ENCODE results near the gene RASA3. TPM values are rescaled to one million over a fixed set of nuclear protein-coding genes. Genes with fewer than 3 reads are reported as not detected.

Gene RASA3
- total RNA-seq, 5 donors from 2014 or later (not counting 1 experiment from before 2014, with no cell fraction given), result 223 to 267 (median 238) TPM

- POLR2A ChIA-PET, result no interaction called here
- Mint-ChIP-seq H3K27me3 (no peaks in the 10 kb centered on the region), H3K9me3 (peaks cover 0 to 3% (median 0%) of the 10 kb centered on the region in 3 donors), H3K4me3 (peak overlapping the region; percentile 14 to 74 (median 31)), H3K4me1 (peaks cover 81 to 88% (median 86%) of the 10 kb centered on the region in 3 donors), H3K36me3 (peaks cover 33% of the 10 kb centered on the region), H3K27ac (peak overlapping the region; percentile 68 to 90)
- peaks cover 0 to 63% of the 10 kb centered on the region in 2 donors for H3K36me3 ChIP-seq (ENCODE audit: control insufficient read depth in 2 of 2, extremely low read depth in 1 of 2, insufficient read depth in 1 of 2, low read length in 1 of 2)
- no peak for ATAC-seq (replicated peaks in 1 of 4)
- no peaks in the 10 kb centered on the region for H3K27me3 ChIP-seq (replicated peaks in 1 of 2; ENCODE audit: control insufficient read depth in 2 of 2, extremely low read depth in 1 of 2, insufficient read depth in 2 of 2, low read length in 1 of 2)
- DNase-seq, result no peak
- peaks cover 50 to 96% of the 10 kb centered on the region in 2 experiments for H3K4me1 ChIP-seq (ENCODE audit: control insufficient read depth in 1 of 2, extremely low read depth in 1 of 2, insufficient read depth in 2 of 2, low read length in 2 of 2)
- no peaks in the 10 kb centered on the region for H3K9me3 ChIP-seq
- no peak overlapping the region for H3K27ac ChIP-seq (ENCODE audit: low read length)
- 81% methylated on average over 12 of the region's 17 CpGs for WGBS (ENCODE audit: insufficient coverage)
- H3K4me3 ChIP-seq (ENCODE audit: control insufficient read depth in 1 of 2, extremely low read depth in 1 of 2, low read length in 1 of 2), result peak overlapping the region in 1 of 2 donors; percentile 27
- CTCF ChIA-PET, result no interaction called here
Measured at GRCh38 chr13:114123448-114123847, 9.0 kb downstream of the RASA3 start.

GRCh38 chr13:114122591-114123211 is 9.7 kb downstream of the RASA3 start:
- Histone ChIP-seq H3K27ac (ENCODE audit: low read length) (no peak overlapping the region), H3K4me3 (ENCODE audit: control insufficient read depth in 1 of 2, extremely low read depth in 1 of 2, low read length in 1 of 2) (no peak overlapping the region), H3K27me3 (replicated peaks in 1 of 2; ENCODE audit: control insufficient read depth in 2 of 2, extremely low read depth in 1 of 2, insufficient read depth in 2 of 2, low read length in 1 of 2) (no peaks in the 10 kb centered on the region), H3K9me3 (no peaks in the 10 kb centered on the region), H3K36me3 (ENCODE audit: control insufficient read depth in 2 of 2, extremely low read depth in 1 of 2, insufficient read depth in 1 of 2, low read length in 1 of 2) (peaks cover 0 to 56% of the 10 kb centered on the region in 2 donors), H3K4me1 (ENCODE audit: control insufficient read depth in 1 of 2, extremely low read depth in 1 of 2, insufficient read depth in 2 of 2, low read length in 2 of 2) (peaks cover 46 to 96% of the 10 kb centered on the region in 2 experiments)
- H3K9me3 Mint-ChIP-seq, result peaks cover 0 to 3% (median 0%) of the 10 kb centered on the region in 3 donors
- DNase-seq (no peak), ATAC-seq (replicated peaks in 1 of 4) (no peak)
- peaks cover 30% of the 10 kb centered on the region for H3K36me3 Mint-ChIP-seq
- POLR2A ChIA-PET, result no interaction called here
- H3K27me3 Mint-ChIP-seq, result no peaks in the 10 kb centered on the region
- peaks cover 81 to 88% (median 86%) of the 10 kb centered on the region in 3 donors for H3K4me1 Mint-ChIP-seq
- peak overlapping the region; percentile 68 to 84 for H3K27ac Mint-ChIP-seq
- WGBS (ENCODE audit: insufficient coverage), result 91% methylated on average over 14 of the region's 26 CpGs
- CTCF ChIA-PET, result no interaction called here
- peak overlapping the region; percentile 14 to 74 (median 31) for H3K4me3 Mint-ChIP-seq

GRCh38 chr13:114122127-114122511 is 10.3 kb downstream of the RASA3 start:
- DNase-seq (no peak), ATAC-seq (replicated peaks in 1 of 4) (no peak)
- Histone ChIP-seq H3K4me1 (ENCODE audit: control insufficient read depth in 1 of 2, extremely low read depth in 1 of 2, insufficient read depth in 2 of 2, low read length in 2 of 2) (peaks cover 40 to 96% of the 10 kb centered on the region in 2 experiments), H3K36me3 (ENCODE audit: control insufficient read depth in 2 of 2, extremely low read depth in 1 of 2, insufficient read depth in 1 of 2, low read length in 1 of 2) (peaks cover 0 to 50% of the 10 kb centered on the region in 2 donors), H3K9me3 (no peaks in the 10 kb centered on the region), H3K27me3 (replicated peaks in 1 of 2; ENCODE audit: control insufficient read depth in 2 of 2, extremely low read depth in 1 of 2, insufficient read depth in 2 of 2, low read length in 1 of 2) (no peaks in the 10 kb centered on the region), H3K27ac (ENCODE audit: low read length) (peak overlapping the region; percentile 23), H3K4me3 (ENCODE audit: control insufficient read depth in 1 of 2, extremely low read depth in 1 of 2, low read length in 1 of 2) (no peak overlapping the region)
- Mint-ChIP-seq H3K9me3 (peaks cover 0 to 3% (median 0%) of the 10 kb centered on the region in 3 donors), H3K4me1 (peaks cover 77 to 87% (median 85%) of the 10 kb centered on the region in 3 donors), H3K27ac (peak overlapping the region; percentile 81 to 99), H3K4me3 (peak overlapping the region; percentile 39 to 74 (median 60)), H3K27me3 (no peaks in the 10 kb centered on the region), H3K36me3 (peaks cover 32% of the 10 kb centered on the region)
- ChIA-PET CTCF (no interaction called here), POLR2A (no interaction called here)
- 100% methylated on average over 4 of the region's 11 CpGs for WGBS (ENCODE audit: insufficient coverage)

- peaks cover 0 to 47% of the 10 kb centered on the region in 2 donors for H3K36me3 ChIP-seq (ENCODE audit: control insufficient read depth in 2 of 2, extremely low read depth in 1 of 2, insufficient read depth in 1 of 2, low read length in 1 of 2)
- peak overlapping the region; percentile 23 for H3K27ac ChIP-seq (ENCODE audit: low read length)
- ChIA-PET POLR2A (no interaction called here), CTCF (no interaction called here)
- no peaks in the 10 kb centered on the region for H3K9me3 ChIP-seq
- H3K27me3 Mint-ChIP-seq, result no peaks in the 10 kb centered on the region
- peak overlapping the region; percentile 39 to 74 (median 60) for H3K4me3 Mint-ChIP-seq
- no peak overlapping the region for H3K4me3 ChIP-seq (ENCODE audit: control insufficient read depth in 1 of 2, extremely low read depth in 1 of 2, low read length in 1 of 2)
- H3K27ac Mint-ChIP-seq, result peak overlapping the region; percentile 81 to 99
- no peak for ATAC-seq (replicated peaks in 1 of 4)
- H3K36me3 Mint-ChIP-seq, result peaks cover 28% of the 10 kb centered on the region
- H3K9me3 Mint-ChIP-seq, result peaks cover 0 to 3% (median 0%) of the 10 kb centered on the region in 3 donors
- no peaks in the 10 kb centered on the region for H3K27me3 ChIP-seq (replicated peaks in 1 of 2; ENCODE audit: control insufficient read depth in 2 of 2, extremely low read depth in 1 of 2, insufficient read depth in 2 of 2, low read length in 1 of 2)
- 91% methylated on average over 17 of the region's 24 CpGs for WGBS (ENCODE audit: insufficient coverage)
- H3K4me1 Mint-ChIP-seq, result peaks cover 72 to 84% (median 81%) of the 10 kb centered on the region in 3 donors
- no peak for DNase-seq
- H3K4me1 ChIP-seq (ENCODE audit: control insufficient read depth in 1 of 2, extremely low read depth in 1 of 2, insufficient read depth in 2 of 2, low read length in 2 of 2), result peaks cover 35 to 94% of the 10 kb centered on the region in 2 experiments
Measured at GRCh38 chr13:114121496-114122126, 10.8 kb downstream of the RASA3 start.

- no peaks in the 10 kb centered on the region for H3K27me3 ChIP-seq (replicated peaks in 1 of 2; ENCODE audit: control insufficient read depth in 2 of 2, extremely low read depth in 1 of 2, insufficient read depth in 2 of 2, low read length in 1 of 2)
- WGBS (ENCODE audit: insufficient coverage), result 94% methylated on average over 9 of the region's 12 CpGs
- DNase-seq, result no peak
- ATAC-seq (replicated peaks in 1 of 4), result no peak
- H3K36me3 Mint-ChIP-seq, result peaks cover 23% of the 10 kb centered on the region
- peaks cover 66 to 82% (median 77%) of the 10 kb centered on the region in 3 donors for H3K4me1 Mint-ChIP-seq
- peaks cover under 1 to 50% of the 10 kb centered on the region in 2 donors for H3K36me3 ChIP-seq (ENCODE audit: control insufficient read depth in 2 of 2, extremely low read depth in 1 of 2, insufficient read depth in 1 of 2, low read length in 1 of 2)
- CTCF ChIA-PET, result no interaction called here
- H3K9me3 Mint-ChIP-seq, result peaks cover 0 to 3% (median 0%) of the 10 kb centered on the region in 3 donors
- peak overlapping the region; percentile 74 to 81 (median 78) for H3K4me3 Mint-ChIP-seq
- peak overlapping the region; percentile 99 for H3K27ac Mint-ChIP-seq
- H3K4me3 ChIP-seq (ENCODE audit: control insufficient read depth in 1 of 2, extremely low read depth in 1 of 2, low read length in 1 of 2), result no peak overlapping the region
- POLR2A ChIA-PET, result no interaction called here
- peak overlapping the region; percentile 63 for H3K27ac ChIP-seq (ENCODE audit: low read length)
- H3K27me3 Mint-ChIP-seq, result no peaks in the 10 kb centered on the region
- no peaks in the 10 kb centered on the region for H3K9me3 ChIP-seq
- H3K4me1 ChIP-seq (ENCODE audit: control insufficient read depth in 1 of 2, extremely low read depth in 1 of 2, insufficient read depth in 2 of 2, low read length in 2 of 2), result peaks cover 31 to 94% of the 10 kb centered on the region in 2 experiments
Measured at GRCh38 chr13:114121031-114121430, 11.4 kb downstream of the RASA3 start.

- Histone ChIP-seq H3K4me3 (ENCODE audit: control insufficient read depth in 1 of 2, extremely low read depth in 1 of 2, low read length in 1 of 2) (no peak overlapping the region), H3K36me3 (ENCODE audit: control insufficient read depth in 2 of 2, extremely low read depth in 1 of 2, insufficient read depth in 1 of 2, low read length in 1 of 2) (peaks cover 5 to 55% of the 10 kb centered on the region in 2 donors), H3K9me3 (no peaks in the 10 kb centered on the region), H3K27me3 (replicated peaks in 1 of 2; ENCODE audit: control insufficient read depth in 2 of 2, extremely low read depth in 1 of 2, insufficient read depth in 2 of 2, low read length in 1 of 2) (no peaks in the 10 kb centered on the region), H3K4me1 (ENCODE audit: control insufficient read depth in 1 of 2, extremely low read depth in 1 of 2, insufficient read depth in 2 of 2, low read length in 2 of 2) (peaks cover 35 to 95% of the 10 kb centered on the region in 2 experiments), H3K27ac (ENCODE audit: low read length) (peak overlapping the region; percentile 63)
- Mint-ChIP-seq H3K4me3 (peak overlapping the region; percentile 74 to 81 (median 78)), H3K9me3 (peaks cover 0 to 3% (median 0%) of the 10 kb centered on the region in 3 donors), H3K4me1 (peaks cover 67 to 85% (median 81%) of the 10 kb centered on the region in 3 donors), H3K27ac (peak overlapping the region; percentile 99), H3K27me3 (no peaks in the 10 kb centered on the region), H3K36me3 (peaks cover 24% of the 10 kb centered on the region)
- 13% methylated on average over 8 of the region's 10 CpGs for WGBS (ENCODE audit: insufficient coverage)
- CTCF ChIA-PET, result no interaction called here
- no peak for ATAC-seq (replicated peaks in 1 of 4)
- no peak for DNase-seq
- POLR2A ChIA-PET, result no interaction called here
Measured at GRCh38 chr13:114120591-114121011, 11.8 kb downstream of the RASA3 start.
